NCI-H748 (cell line): ENCODE measurements around the gene ZSCAN25.
"Not testable (repeated sequence)": the region's sequence is repeated elsewhere in the genome, so short reads cannot be mapped to it uniquely, and the experiment has no call there.

Experiments used
- DNase-seq: peaks from one replicate; lab custom pipeline; 2025; ENCODE audit not compliant: unreplicated experiment; lab: John Stamatoyannopoulos, UW

ZSCAN25 gene

GRCh38 chr7:99644431-99644830 is 27.7 kb downstream of the ZSCAN25 start:
- DNase-seq, result no peak

- no peak for DNase-seq
Observed at GRCh38 chr7:99645590-99645989, 28.8 kb downstream of the ZSCAN25 start.

GRCh38 chr7:99648843-99649242 is 32.1 kb downstream of the ZSCAN25 start:
- DNase-seq, result no peak

- no peak for DNase-seq
Observed at GRCh38 chr7:99651290-99651689, 34.5 kb downstream of the ZSCAN25 start.

GRCh38 chr7:99652671-99653070 is 35.9 kb downstream of the ZSCAN25 start:
- DNase-seq, result no peak

- not testable (repeated sequence) for DNase-seq
Observed at GRCh38 chr7:99653269-99653668, 36.5 kb downstream of the ZSCAN25 start.

- DNase-seq, result no peak
Observed at GRCh38 chr7:99653754-99654153, 37.0 kb downstream of the ZSCAN25 start.

GRCh38 chr7:99654626-99655025 is 37.9 kb downstream of the ZSCAN25 start:
- not testable (repeated sequence) for DNase-seq

- DNase-seq, result not testable (repeated sequence)
Observed at GRCh38 chr7:99657879-99658278, 41.1 kb downstream of the ZSCAN25 start.

GRCh38 chr7:99665312-99666012 is 48.7 kb downstream of the ZSCAN25 start:
- DNase-seq, result no peak

- no peak for DNase-seq
Observed at GRCh38 chr7:99666013-99666395, 49.3 kb downstream of the ZSCAN25 start.

- DNase-seq, result no peak
Observed at GRCh38 chr7:99667179-99667578, 50.4 kb downstream of the ZSCAN25 start.

- DNase-seq, result no peak
Observed at GRCh38 chr7:99668541-99668940, 51.8 kb downstream of the ZSCAN25 start.

GRCh38 chr7:99669782-99670181 is 53.0 kb downstream of the ZSCAN25 start:
- no peak for DNase-seq

GRCh38 chr7:99672573-99672972 is 55.8 kb downstream of the ZSCAN25 start:
- no peak for DNase-seq

GRCh38 chr7:99674995-99675742 is 58.4 kb downstream of the ZSCAN25 start:
- DNase-seq, result no peak

- no peak for DNase-seq
Observed at GRCh38 chr7:99677013-99677647, 60.4 kb downstream of the ZSCAN25 start.

- DNase-seq, result peak; percentile 57
Observed at GRCh38 chr7:99677648-99678045, 60.9 kb downstream of the ZSCAN25 start.

GRCh38 chr7:99679032-99679399 is 62.3 kb downstream of the ZSCAN25 start:
- no peak for DNase-seq

- peak; percentile 11 for DNase-seq
Observed at GRCh38 chr7:99679400-99680191, 62.9 kb downstream of the ZSCAN25 start, which contains the start of gene CYP3A5. Gene CYP3A5 (minus strand): TSS chr7:99679996. CDS start chr7:99679896, 100 bp downstream.
